HG03135 (cell line): ENCODE measurements around the gene SPTBN1.
A peak's percentile ranks its signal among the peaks of the same experiment; 100 is the strongest.

ENCODE experiments used
- ATAC-seq: cut with Tn5 transposase; IDR thresholded peaks from one replicate; pipeline ENCODE4 v1.9.1; 2021; ENCODE audit warnings: mild to moderate bottlenecking, moderate library complexity; ENCODE audit not compliant: unreplicated experiment

SPTBN1 gene

DNA sequence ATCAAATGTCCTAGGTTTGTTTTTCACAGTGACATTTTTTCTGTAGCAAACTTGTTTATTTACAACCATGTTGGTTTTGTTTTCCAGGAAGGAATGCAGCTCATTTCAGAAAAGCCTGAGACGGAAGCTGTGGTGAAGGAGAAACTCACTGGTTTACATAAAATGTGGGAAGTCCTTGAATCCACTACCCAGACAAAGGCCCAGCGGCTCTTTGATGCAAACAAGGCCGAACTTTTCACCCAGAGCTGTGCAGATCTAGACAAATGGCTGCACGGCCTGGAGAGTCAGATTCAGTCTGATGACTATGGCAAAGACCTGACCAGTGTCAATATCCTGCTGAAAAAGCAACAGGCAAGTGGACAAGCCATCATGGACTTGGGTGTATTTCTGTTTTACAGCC is 188.1 kb downstream of the SPTBN1 start:
- no peak for ATAC-seq

DNA sequence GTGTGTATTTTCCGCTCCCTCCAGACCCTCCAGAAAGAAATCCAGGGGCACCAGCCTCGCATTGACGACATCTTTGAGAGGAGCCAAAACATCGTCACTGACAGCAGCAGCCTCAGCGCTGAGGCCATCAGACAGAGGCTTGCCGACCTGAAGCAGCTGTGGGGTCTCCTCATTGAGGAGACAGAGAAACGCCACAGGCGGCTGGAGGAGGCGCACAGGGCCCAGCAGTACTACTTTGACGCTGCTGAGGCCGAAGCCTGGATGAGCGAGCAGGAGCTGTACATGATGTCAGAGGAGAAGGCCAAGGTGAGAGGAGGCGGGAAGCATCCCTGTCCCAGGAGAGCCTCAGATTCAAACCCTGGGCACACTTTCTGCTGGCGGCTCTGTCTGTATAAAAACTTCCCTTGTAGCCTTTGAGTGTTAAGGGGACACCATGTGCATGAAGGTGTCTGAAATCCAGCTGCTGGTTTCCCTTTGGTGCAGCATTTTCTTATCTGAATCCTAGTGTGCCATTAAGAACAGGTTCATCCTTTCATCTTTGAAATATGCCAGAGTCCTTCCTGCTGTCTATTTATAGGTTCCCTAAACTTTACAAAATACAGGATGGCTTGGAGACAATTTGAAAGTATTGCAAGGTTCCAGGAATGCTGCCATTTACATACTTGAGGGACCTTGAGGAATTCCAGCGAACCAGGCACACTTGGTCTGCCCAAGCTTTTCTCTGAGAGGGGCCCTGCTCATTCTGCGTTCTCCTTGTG is 190.2 kb downstream of the SPTBN1 start:
- ATAC-seq, result no peak

DNA sequence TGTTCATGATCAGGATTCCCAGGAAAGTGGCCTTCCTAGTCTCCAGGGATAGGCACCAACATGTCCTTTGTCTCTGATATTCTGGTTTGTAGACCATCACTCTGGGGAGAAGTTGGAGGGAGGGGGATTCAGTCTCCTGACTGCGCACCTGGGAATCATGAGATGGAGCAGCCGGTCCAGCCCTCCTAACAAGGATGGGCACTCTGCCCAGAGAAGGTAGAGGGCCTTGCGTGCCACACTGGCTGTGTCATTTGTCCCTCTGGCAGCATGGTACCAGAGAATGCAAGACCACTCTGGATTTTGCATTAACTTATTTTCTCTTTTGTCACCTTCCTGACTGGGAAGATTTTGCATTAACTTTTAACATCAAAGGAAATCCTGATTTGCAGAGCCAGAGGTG is 192.1 kb downstream of the SPTBN1 start:
- ATAC-seq, result no peak

GRCh38 chr2:54649191-54649590 is 193.1 kb downstream of the SPTBN1 start:
- ATAC-seq, result no peak

DNA sequence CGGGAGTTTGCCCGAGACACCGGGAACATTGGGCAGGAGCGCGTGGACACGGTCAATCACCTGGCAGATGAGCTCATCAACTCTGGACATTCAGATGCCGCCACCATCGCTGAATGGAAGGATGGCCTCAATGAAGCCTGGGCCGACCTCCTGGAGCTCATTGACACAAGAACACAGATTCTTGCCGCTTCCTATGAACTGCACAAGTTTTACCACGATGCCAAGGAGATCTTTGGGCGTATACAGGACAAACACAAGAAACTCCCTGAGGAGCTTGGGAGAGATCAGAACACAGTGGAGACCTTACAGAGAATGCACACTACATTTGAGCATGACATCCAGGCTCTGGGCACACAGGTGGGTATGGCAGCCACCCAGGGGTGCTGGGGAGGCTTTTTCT is 193.5 kb downstream of the SPTBN1 start:
- ATAC-seq, result no peak

DNA sequence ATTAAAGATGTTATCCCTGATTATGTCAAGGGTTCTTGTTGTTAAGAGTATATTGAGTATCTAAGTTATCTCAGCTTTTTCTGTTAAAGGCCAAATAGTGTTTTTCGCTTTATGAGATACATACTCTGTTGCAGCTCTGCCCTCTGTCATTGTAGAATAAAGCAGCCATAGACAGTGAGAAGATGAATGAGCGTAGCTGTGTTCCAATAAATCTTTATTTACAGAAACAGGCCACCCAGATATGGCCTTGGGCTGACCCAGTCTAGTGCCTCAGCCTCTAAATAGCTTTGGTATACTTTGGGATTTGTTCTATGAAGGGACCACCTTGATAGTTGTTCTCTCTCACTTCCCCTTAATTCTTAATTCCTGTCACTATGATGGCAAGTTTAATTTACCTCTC is 194.5 kb downstream of the SPTBN1 start:
- no peak for ATAC-seq

GRCh38 chr2:54651291-54651690 is 195.2 kb downstream of the SPTBN1 start:
- ATAC-seq, result no peak

DNA sequence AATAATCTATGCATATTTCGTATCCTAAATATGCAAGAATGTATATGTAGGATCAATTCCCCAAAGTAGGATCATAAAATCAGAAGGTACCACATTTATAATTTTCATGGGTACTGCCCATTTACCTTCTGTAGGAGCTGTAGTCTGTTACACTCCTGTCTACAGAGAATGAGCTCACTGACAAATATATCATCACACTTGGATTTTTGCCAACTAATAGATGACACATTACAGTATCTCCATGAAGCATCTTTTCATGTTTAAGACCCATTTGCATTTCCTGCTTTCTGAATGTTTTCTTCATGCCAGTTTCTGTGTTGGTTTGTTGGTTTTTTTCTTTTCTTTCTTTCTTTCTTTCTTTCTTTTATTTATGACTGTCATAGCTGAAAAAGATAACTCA is 196.4 kb downstream of the SPTBN1 start:
- ATAC-seq, result peak; percentile 84

- ATAC-seq, result no peak
These were observed 197.6 kb downstream of the SPTBN1 start for GRCh38 chr2:54653572-54654204.

DNA sequence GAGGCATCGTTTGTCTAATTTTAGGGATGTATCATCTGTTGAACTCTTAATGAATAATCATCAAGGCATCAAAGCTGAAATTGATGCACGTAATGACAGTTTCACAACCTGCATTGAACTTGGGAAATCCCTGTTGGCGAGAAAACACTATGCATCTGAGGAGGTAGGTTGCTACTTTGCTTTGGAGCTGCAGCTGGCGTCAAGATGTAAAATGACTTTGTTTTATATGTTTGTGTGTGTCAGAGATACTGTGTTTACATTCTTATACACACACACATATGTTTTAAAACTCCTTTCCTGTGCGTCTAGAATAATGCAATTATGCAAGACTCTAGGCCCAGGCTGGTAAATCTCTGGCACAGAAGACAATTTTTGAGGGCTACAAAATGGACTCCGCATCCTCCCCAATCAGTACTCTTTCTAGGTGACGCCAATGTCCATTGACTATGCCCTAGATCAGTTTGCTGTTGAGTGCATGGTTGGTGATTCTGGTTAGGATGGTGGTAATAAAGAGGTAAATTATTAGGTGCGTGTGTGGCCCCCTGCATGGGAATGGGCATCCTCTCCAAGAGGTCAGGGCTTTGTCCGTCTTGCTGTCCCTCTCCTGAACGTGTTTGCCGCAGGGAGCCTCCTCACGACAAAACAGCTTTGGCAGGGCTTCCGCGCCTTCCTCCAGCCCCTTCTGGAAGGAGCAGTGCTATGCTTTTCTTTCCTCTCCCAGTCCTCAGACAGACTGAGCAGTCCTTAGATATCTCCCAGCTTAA is 199.1 kb downstream of the SPTBN1 start:
- no peak for ATAC-seq

DNA sequence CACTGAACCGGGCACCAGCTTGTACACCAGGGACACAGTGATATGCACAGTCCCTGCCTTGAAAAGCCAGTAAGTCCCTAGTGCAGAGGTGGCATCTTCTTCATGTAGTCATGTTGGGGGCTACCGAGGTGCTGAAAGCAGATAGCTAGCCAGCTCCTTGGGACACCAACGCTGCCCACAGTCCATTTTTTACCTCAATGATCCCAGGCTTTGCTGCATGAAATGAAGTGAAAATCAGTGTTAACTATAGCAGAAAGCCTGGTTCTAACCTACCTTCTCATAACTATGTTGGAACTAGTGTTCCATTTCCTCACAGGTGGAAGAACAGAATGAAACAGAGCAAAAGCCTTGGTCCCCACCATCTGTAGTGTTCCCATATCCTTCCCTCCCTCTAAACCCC is 200.7 kb downstream of the SPTBN1 start:
- ATAC-seq, result no peak

DNA sequence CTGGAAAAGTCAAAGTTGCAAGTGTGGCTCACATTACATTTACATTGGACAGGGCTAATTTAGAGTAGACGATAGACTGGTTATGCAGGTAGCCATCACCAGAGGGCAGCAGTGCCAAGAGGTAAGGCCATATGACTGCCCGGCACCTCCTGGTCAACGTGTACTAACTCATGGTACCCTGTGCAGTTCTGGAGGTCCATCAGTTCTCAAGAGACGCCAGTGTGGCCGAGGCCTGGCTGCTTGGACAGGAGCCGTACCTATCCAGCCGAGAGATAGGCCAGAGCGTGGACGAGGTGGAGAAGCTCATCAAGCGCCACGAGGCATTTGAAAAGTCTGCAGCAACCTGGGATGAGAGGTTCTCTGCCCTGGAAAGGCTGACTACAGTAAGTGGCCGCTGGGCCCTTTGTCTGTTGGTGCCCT is 201.5 kb downstream of the SPTBN1 start:
- no peak for ATAC-seq

- ATAC-seq, result no peak
These were observed 202.5 kb downstream of the SPTBN1 start for GRCh38 chr2:54658564-54659071.

- no peak for ATAC-seq
These were observed 203.4 kb downstream of the SPTBN1 start for GRCh38 chr2:54659527-54659926.

DNA sequence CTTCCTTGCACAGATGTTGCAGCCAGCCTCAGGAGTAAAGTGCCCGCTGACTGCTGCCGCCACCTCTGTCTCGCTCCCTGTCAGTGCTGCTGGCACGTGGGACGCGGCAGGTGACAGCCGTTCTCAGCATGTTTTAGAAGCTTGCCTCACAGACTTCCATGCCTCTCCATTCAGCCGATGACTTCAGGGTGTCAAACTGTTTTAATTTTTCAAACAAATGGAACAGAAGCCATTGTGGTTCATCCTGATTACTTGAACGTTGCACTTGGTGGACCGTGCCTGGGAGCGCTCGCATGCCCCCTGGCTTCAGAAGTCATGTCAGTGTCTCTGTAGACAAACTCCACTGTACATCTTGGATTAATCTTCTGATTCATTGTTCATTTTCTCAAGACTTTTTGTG is 204.6 kb downstream of the SPTBN1 start:
- ATAC-seq, result no peak

GRCh38 chr2:54663424-54664030 is 207.4 kb downstream of the SPTBN1 start:
- ATAC-seq, result no peak

DNA sequence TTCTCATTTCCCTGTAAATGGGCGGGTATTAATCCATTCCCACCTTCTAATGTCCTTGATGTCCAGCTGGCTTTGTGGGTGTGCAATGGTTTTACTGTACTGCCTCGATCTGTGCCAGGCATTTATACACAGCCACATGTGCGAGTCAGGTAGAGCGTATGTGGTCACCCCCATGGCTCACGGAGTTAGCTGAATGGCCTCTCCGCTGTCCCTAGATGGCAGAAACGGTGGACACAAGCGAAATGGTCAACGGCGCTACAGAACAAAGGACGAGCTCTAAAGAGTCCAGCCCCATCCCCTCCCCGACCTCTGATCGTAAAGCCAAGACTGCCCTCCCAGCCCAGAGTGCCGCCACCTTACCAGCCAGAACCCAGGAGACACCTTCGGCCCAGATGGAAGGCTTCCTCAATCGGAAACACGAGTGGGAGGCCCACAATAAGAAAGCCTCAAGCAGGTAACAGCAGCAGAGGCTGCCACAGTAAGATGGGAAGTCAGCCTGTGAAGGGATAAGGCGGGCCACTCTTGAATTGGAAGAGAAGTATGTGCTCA is 208.2 kb downstream of the SPTBN1 start:
- ATAC-seq, result no peak

DNA sequence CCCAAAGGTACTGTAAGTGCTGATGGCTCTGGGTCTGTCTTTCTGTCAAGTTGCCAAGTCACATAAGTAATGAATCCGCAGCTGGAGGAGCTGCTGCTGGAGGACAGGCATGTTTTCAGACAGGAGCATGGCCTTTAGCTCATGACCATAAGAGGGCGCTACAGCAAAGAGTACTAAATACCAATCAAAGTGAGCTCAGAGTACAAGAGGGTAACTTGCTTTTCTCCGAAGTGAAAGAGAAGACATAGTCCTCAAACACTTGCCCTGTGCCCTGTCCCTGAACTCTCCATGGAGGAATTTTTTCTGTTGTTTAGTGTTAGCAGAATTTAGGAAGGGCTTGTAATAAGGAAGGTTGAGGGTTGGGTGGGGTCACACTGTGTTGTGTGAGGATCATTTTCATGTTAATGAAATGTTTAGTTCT is 209.3 kb downstream of the SPTBN1 start:
- ATAC-seq, result no peak

DNA sequence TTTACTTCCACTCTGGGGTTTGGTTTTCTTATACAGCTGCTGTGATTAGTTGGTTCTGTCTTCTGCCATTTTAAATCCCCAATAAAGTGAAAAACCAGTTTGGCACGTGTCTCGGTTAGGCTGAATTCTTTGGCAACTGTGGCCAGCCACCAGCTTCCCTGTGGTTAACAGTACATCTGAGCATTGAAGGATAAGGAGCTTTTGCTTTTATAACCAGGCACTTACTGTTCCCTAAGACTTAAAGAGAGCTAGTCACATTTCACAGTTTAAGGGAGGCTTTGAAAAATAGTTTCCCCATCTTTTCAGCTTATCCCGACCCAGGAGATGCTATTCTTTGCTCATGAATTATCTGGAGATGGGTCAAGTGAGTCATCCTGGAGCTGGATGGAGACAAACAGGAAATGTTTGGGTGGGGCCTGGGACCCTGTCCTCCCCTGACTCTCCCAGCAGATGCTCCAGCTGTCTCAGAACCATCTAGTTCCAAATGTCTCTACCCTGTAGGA is 210.1 kb downstream of the SPTBN1 start:
- ATAC-seq, result no peak

DNA sequence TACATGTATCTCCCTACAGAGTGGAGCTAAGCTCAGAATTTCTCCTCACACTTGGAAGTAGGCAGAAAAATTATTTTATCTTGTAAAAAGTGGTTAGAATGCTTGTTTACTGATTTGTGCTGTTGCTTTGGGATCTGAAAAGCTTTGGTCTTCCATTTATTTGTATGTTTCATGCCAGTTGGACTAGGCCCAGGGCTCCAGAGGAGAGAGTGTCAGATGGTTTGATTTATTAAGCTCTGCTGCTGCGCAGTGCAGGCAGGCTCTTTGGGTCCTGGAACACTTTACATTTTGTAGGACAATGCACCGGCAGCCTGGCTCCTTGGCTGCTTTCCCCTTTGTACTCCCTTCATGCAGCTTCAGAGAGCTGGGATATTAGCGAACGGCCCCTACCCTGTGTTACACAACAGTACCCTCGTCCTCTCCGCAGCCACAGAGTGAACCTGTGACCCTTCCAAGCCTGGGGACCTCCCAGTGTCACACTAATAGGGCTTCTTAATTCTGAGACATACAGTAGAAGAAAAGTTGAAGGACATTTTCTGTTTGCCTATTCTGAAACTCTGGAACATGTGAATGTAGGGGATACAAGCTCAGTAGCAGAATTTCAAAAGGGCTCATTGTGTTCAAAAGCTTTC is 210.6 kb downstream of the SPTBN1 start:
- ATAC-seq, result no peak
